Kidney epithelial cell (primary cell): Measurements from ENCODE around the gene ACTN2. TPM values are rescaled to one million over a fixed set of nuclear protein-coding genes. Genes with fewer than 3 reads are reported as not detected.

Experiments
- total RNA-seq: library from RNA; depleted of rRNA; stranded (reverse); fragments of >200 nt; gene quantifications from 2 replicates; pipeline ENCODE4 v1.2.3, GENCODE V29; 2015

Gene ACTN2
- total RNA-seq, 1 donor from 2014 or later = 0.17 TPM

Other genes starting within 250 kb of the ACTN2 start
- 53.6 and 62.0 TPM in 2 replicates for gene LGALS8, start 162.5 kb upstream of the ACTN2 start, total RNA-seq
- gene HEATR1, start 82.0 kb upstream of the ACTN2 start, total RNA-seq = 27.4 and 31.0 TPM in 2 replicates
- gene MTR, start 108.8 kb downstream of the ACTN2 start, total RNA-seq = 21.8 and 23.3 TPM in 2 replicates